ENCODE results near the gene YPEL4.

YPEL4 gene

GRCh38 chr11:57650739-57651090 is 1.0 kb upstream of the YPEL4 start:
- DNase-seq (ENCODE audit: low read depth, low spot score), result no peak

DNA sequence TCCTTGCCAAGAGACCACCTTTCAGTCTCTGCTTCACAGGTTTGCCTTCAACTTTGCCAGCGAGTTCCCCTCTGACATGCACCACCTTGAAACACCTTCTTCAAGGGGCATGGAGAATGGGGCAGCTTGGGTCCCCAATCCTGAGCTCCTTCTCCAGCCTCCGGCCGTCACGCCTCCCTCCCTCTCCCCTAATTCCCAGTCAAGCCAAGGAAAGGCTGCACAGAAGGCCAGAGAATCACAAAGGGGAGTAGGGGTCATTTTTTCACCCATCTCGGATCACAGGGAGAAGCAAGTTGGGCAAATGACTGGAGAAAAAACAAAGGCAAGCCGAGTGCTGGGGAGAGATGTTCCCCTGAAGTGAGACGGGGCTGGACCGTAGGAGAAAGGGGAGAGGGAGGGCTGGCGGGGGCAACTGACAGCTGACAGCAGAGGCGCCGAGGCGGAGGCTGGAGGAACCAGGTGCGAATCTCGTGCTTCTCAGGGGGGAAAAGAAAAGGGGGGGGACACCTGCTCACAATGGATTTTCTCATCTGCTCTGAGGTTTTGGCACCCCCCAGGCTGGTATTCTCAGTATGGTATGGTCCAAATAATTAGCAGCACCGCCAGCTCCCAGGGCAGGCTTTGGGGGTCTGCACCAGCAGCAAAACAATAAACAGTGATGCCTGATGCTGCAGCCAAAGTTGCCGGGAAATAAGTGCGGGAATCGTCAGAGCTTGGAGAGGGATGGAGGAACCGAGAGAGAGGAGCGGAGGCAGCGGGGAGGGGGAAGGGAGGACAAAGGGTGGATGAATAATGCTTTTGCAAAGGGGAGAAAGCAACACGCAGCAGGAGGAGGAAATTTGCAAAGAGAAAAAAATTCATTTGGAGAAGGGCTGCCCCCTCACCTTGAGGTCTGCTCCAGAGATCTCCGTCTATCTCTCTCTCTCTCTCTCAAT is 644 bp downstream of the YPEL4 start:
- no peak for DNase-seq (ENCODE audit: low read depth, low spot score)

DNA sequence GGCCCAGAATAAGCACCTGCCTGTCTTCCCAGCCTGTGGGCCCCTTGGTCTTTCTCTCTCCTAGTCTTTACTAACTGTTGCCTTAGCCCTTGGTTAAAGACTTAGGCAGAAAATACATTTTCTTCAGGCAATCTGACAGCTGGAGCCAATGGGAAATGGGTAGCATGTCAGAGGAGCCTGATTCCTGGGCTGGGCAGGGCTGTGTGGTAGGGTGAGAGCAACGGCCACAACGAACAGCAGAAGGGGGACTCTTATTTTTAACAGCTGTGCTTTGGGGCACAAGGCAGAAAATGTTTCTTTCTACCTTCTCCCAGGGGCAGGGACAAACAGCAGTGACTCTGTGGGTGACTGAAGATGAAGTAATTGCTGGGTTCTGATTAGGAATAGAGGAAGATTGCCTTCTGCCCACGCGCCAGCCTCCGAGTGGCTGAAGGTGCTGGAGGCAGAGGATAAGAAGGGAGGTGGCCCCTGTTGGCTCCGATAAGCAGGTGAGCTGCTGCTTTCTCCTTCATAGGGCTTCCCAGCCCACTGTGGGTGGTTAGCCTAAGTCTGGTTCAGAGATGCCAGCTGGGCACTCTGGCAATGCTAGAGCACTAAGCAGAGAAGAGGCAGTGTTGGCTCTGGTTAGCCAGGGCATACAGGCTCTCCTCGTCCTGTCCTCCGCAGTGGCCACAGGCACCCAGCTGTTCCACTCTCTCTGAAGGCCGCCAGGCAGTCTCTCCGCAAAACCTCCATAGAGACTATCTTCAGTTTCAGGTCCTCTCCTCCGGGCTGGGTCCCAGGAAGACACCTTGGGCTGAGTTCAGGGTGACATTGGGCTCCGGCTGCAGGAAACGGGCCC is 1.5 kb downstream of the YPEL4 start:
- DNase-seq (ENCODE audit: low read depth, low spot score), result no peak

GRCh38 chr11:57647372-57647771 is 2.3 kb downstream of the YPEL4 start:
- DNase-seq (ENCODE audit: low read depth, low spot score), result no peak

DNA sequence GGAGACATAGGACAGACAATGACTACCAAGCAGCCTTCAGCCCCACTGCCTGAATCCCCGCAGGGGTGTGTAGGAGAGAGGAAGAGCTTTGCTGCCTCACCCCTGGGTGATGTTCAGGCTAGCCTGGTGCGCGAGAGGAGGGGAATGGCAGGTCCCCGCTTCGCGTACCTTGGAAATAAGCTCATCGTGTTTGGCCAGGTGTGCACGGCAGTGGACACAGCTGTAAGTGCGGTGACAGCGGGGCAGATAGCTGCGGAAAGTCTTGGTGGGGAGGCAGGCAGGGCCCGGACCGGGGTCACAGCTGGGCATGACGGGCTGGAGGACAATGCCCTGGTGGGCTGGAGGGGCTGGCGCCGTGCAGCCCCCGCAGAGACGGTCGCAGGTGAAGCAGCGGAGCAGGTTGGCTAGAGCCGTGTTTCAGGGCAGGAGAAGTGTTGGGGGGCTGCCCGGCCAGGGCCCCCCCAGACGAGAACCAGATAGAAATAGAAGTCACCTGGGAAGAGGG is 2.9 kb downstream of the YPEL4 start:
- DNase-seq (ENCODE audit: low read depth, low spot score), result no peak

- DNase-seq (ENCODE audit: low read depth, low spot score), result no peak
Measured at GRCh38 chr11:57646194-57646798, 3.4 kb downstream of the YPEL4 start.

DNA sequence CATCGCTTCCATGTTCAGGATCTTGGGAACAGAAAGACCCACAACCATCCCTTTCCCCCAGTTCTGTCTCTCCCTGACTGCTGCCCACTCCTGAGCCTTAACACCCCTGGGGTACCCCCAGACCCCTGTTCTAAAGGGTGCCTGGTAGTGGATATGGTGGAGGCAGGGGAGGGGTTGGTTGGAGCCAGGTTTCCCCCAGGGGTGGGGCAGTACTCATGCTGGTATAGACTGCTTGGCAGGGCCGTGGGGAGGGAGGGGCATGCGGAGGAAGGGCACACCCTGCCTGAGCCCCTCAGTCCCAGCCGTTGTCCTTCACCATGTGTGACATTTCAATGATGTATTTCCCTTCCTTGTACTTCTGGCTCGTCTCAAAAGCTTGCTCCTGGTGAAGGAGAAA is 4.0 kb downstream of the YPEL4 start:
- DNase-seq (ENCODE audit: low read depth, low spot score), result no peak

GRCh38 chr11:57644748-57645688 is 4.7 kb downstream of the YPEL4 start:
- DNase-seq (ENCODE audit: low read depth, low spot score), result no peak

- DNase-seq (ENCODE audit: low read depth, low spot score), result no peak
Measured at GRCh38 chr11:57643802-57644201, 5.9 kb downstream of the YPEL4 start.

DNA sequence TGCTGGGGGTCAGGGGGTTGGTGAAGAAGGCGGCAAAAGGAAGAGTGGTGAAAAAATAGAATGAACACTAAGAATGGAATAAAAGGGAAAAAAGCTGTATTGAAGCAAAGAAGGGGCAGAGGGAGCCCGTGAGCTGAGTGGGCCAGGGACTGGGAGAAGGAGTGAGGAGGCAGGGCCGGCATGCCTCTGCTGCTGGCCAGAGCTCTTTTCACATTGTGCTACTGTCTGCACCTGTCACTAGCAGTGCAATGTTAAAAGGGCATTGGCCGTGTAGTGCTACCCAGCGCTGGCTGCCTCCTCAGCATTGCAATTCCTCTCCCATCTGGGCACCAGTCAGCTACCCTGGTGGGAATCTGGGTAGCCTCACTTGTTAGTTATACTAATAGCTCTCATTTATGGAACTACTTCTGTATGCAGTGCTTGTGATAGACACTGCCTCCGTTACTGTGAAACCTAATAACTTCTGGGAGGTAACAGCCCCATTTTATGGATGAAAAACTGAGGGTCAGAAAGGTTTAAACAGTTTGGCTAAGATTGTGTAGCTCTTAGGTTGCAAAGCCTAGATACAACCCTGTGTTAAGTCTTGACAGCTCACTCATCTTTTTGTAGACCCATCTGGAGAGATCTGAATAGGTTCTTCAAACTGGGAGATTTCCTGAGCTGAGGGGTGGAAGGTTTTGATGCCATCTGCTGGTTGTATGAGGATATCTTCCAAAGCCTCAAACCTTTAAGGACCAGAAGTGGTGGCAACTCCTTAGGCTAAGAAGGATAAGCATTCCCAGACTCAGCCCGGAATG is 8.5 kb downstream of the YPEL4 start:
- no peak for DNase-seq (ENCODE audit: low read depth, low spot score)

DNA sequence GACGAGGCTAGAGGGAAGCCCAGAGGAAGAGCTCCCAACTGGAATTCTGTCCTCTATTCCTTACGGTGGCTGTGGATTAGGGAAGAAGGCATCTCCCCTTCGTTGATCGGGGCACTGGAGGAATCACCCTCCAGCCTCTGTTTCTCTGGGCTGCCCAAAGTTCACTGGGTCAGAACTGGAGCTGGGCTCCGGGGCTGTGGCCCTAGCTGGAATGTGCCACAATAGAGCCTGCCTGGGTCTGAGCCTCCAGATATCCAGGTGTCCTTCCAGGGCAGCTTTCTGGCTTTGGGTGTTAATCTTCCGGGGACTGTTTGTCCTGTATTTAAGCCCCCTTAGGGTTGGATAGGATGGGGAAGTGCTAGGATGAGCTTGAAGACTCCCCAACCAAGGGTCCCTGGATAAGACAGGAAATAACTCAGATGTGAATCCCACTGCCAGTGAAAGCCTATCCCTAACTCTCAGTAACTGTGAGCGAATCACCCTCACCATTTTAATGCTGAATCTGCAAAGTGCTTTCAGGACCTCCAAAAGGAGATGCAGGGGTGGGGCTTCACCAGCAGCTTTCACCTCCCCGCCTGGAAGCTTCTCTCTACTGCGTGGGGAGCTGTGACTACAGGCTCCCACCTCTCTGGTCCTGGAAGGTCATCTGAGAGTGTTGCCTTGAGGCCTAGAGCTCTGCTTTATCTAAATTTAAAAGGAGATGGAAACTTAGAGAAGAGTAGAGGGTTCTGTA is 9.5 kb downstream of the YPEL4 start:
- DNase-seq (ENCODE audit: low read depth, low spot score), result no peak

GRCh38 chr11:57639321-57640067 is 10.2 kb downstream of the YPEL4 start:
- DNase-seq (ENCODE audit: low read depth, low spot score), result peak; percentile 86

GRCh38 chr11:57638811-57639320 is 10.8 kb downstream of the YPEL4 start:
- no peak for DNase-seq (ENCODE audit: low read depth, low spot score)

DNA sequence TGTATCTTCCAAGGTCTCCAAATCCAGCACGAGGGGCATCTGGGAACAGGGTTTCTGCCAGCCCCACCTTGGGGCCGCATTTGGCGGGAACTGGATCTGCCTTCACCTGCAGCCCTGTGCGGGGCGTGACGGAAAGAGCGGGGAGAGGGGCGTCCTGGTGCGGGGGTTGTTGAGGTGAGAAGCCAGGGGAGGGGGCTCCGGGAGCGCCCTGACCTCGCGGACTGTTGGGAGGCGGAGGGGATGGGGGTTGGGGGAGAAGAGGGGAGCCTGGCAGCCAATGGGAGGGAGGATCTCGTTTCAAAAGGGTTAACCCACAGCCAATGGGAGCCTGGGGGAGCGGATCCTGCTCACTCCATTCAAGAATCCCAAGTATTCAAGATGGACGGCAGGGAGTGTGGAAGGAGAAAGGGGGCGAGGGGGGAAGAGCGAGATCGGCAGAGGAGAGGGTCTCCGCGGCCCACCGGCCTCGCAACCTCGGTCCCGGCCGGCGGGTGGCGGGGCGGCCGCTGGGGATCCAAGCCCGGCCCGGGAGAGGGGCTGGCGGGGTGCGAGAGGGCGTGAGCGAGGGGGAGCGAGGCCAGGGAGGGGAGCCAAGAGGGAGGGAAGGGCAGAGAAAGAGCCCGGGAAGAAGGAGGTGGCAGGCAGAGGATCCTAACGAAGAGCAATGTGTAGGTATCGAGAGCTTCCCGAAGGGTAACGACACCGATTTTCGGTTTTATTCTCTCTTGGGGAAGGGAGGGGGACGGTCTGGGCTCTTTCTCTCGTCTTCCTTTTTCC is 11.5 kb downstream of the YPEL4 start:
- peak; percentile 61 for DNase-seq (ENCODE audit: low read depth, low spot score)

DNA sequence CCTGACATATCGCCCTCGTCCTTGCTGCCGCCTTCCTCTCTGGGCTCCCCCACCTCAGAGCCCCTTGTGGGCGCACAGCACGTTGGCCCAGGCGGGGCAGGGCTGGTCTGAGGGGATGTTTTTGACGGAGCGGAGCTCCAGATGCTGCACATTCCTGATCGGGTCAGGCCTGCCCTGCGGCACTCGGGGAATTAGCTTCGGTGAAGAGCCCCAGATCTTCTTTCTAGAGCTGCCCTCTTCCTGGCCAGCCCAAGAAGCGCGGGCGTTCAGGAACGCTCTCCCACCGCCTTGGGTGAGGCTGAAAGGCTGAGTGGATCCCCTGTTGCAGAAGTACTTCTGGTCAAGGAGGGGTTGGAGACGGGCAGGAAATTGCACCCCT is 12.1 kb downstream of the YPEL4 start:
- DNase-seq (ENCODE audit: low read depth, low spot score), result no peak

GRCh38 chr11:57635246-57635645 is 14.5 kb downstream of the YPEL4 start:
- DNase-seq (ENCODE audit: low read depth, low spot score), result no peak

- no peak for DNase-seq (ENCODE audit: low read depth, low spot score)
Measured at GRCh38 chr11:57634311-57634710, 15.4 kb downstream of the YPEL4 start.
